HG03342 (cell line): ENCODE measurements around the gene PAX2.
"Not testable (repeated sequence)": the region's sequence is repeated elsewhere in the genome, so short reads cannot be mapped to it uniquely, and the experiment has no call there.

Experiments used
- ATAC-seq: cut with Tn5 transposase; IDR thresholded peaks from one replicate; pipeline ENCODE4 v1.9.1; 2021; ENCODE audit warnings: mild to moderate bottlenecking, moderate library complexity; ENCODE audit not compliant: unreplicated experiment

The PAX2 gene

DNA sequence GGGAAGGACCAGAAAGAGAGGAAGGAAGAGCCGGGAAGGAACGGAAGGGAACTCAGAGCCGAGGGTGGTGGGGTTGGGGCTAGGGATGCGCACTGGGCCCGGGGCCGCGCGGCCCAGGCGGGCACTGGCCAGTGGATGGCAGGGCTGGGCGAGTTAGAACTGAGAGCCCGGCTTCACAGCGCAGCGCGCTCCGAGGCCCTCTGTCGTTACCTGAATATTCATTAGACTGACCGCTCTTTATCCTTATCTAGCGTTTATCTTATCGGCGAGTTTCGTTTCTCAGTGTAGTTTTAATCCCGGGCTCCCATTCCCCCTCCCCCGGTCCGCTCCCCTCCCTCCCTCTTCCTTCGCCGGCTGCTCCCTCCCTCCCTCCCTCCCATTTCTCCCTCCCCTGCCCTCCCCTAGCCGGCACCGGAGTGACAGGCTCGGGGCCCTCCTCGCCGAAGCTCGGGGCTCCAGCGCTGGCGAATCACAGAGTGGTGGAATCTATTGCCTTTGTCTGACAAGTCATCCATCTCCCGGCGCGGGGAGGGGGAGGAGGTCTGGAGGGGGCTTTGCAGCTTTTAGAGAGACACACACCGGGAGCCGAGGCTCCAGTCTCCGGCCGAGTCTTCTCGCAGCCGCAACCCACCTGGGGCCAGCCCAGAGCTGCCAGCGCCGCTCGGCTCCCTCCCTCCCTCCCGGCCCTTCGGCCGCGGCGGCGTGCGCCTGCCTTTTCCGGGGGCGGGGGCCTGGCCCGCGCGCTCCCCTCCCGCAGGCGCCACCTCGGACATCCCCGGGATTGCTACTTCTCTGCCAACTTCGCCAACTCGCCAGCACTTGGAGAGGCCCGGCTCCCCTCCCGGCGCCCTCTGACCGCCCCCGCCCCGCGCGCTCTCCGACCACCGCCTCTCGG is at the start of gene PAX2:
PAX2 (plus strand) TSS at position 596 of the 895 bp plus-strand sequence. CDS start 679 bp downstream, outside the sequence.
- no peak for ATAC-seq

- no peak for ATAC-seq
These were observed 48.9 kb upstream of the PAX2 start for GRCh38 chr10:100696477-100696901.

- no peak for ATAC-seq
These were observed 48.3 kb upstream of the PAX2 start for GRCh38 chr10:100697070-100697469.

GRCh38 chr10:100697631-100698030 is 47.8 kb upstream of the PAX2 start:
- no peak for ATAC-seq

DNA sequence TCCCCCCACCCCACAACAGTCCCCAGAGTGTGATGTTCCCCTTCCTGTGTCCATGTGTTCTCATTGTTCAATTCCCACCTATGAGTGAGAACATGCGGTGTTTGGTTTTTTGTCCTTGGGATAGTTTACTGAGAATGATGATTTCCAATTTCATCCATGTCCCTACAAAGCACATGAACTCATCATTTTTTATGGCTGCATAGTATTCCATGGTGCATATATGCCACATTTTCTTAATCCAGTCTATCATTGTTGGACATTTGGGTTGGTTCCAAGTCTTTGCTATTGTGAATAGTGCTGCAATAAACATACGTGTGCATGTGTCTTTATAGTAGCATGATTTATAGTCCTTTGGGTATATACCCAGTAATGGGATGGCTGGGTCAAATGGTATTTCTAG is 43.7 kb upstream of the PAX2 start:
- not testable (repeated sequence) for ATAC-seq

DNA sequence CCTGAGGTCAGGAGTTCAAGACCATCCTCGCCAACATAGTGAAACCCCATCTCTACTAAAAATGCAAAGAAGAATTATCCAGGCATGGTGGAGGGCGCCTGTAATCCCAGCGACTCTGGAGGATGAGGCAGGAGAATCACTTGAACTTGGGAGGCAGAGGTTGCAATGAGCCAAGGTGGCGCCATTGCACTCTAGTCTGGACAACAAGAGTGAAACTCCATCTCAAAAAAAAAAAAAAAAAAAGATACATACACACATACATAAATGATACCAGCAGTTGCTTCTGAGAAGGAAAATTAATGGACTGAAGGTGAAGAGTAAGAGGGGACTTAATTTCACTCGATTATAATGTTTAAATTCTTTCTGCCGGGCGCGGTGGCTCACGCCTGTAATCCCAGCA is 40.2 kb upstream of the PAX2 start:
- no peak for ATAC-seq

GRCh38 chr10:100707261-100707848 is 38.0 kb upstream of the PAX2 start:
- no peak for ATAC-seq

DNA sequence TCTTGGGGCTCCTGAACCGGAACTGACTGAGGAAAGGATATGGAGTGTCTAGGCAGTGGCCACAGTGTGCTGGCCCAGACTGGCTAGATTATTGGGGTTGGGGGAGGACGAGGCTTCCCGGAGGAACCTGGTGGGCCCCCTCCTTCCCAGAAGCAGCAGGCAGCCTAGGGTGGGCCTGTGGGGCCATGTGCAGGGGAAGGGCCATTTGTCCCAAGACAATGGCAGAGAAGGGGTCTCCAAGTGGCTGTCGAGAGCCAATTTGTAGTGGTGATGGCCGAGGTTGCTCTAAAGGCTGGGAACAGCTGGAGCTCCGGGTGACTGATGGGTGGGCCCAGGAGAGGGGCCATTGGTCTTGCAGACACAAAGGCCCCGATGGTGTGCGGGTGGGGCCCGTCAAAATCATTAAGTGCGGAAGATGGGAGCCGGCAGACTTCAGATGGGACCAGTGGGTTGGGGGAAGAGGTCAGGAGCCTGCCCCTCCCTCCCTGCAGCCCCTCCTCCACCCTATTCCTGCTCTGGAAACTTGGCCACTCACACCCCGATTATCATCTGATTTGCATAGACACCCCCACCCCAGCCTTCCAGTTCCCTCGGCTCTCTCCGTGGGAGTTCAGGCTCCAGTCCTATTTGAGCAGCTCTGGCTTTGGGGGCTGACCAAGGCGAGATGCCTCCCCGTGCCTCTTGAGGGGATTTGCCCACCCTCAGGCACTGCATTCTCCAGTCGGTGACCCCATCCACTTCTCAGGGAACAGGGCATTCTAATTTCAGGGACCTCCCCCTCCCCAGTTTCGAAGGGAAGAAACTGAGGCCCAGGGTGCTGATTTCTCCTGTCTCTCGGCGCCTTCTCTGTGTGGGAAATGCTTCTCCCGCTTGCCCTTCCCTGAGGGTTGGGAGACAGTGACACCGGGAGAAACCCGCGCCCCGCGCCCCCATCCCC is 36.0 kb upstream of the PAX2 start:
- ATAC-seq = no peak

- ATAC-seq = no peak
These were observed 35.1 kb upstream of the PAX2 start for GRCh38 chr10:100710151-100710871.

GRCh38 chr10:100713049-100713858 is 32.1 kb upstream of the PAX2 start:
- no peak for ATAC-seq

DNA sequence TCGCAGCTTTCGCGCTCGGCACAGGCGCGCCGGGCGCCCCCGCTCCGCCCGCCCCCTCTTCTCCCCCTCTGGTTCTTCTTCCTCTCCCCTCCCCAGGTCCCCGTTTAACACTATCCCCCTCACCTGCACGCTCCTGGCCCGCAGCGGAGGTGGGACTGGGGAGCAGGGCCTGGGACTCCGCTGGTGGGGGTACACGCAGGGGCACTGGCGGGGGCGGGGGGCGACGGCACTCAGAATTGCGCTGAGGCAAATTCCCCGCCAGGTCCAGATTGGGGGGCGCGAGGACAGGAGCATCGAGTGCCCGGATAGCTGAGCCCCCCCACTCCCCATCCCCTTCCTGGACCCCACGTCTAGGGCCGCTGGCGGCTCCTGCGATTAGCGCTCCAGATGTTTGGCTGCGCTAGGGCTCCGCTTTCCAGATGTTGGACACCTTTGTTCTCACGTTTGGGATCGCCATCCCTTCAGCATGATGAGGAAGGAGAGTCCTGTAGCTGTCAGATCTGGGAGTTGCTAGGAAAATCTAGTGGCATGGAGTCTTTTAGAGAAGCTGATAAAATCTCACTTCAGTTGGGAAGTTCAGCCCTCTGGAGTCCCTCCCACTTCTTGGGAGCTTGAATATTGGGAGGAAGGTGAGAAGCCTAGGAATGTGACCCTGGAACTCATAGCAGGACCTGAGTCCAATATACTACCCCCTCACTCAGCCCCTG is 31.4 kb upstream of the PAX2 start:
- no peak for ATAC-seq

DNA sequence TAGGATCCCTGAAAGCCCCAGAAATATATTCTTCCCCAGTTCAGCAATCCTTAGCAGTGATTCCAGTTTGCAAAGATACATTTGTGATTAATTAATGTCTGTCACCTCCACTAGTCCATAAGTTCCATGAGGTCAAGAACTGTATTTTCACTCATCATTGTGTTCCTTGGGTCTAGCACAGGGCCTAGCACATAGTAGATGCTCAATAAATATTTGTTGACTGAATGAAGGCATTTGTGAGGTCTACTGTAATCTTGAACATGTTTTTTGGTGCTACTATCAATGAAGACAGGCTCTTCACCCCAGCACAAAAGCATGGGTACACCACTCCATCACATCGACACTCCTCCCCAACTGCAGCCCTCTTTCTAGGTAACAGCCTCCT is 30.8 kb upstream of the PAX2 start:
- ATAC-seq = no peak

GRCh38 chr10:100715101-100715444 is 30.3 kb upstream of the PAX2 start:
- ATAC-seq = no peak

DNA sequence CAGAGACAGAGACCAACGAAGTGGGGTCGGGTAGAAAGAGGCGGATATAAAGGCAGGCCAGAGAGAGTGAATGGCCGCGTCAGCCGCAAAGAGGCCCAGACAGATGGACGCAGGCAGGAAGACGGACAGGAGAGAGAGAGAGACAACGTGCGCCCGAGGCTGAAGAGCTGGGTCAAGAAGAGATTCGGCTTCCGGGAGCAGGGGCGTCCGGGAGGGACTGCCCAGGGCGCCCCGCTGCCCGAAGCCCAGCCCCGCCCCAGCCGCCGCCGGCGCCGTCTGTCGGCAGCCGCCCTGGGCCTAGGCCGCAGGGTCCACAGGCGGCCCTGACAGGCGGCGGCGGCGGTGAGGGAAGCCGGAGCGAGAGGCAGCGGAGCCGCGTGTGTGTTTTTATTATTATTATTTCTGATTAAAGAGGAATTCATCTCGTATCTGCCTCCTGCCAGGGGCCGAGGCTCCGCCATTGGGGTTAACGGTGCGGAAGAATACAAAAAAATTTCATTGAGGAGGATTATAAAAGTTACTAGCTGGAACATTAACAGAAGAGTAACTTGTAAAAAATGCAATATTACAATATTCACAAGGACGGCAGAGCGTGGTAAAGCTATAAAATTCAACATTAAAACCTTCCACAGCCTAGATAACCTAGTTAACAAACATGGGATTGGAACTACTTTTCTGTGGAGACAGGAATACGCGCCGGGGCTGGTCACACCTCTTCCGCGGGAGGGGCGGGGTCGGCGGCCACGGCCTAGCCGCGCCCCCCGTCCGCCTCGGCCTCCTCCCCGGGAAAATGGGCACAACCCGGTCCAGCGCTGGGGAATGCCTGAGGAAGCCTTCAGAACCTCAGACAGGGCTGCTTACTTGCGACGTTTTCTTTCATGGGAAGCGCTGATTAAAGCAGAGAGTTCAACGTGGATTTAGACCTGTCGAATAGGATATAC is 29.7 kb upstream of the PAX2 start:
- ATAC-seq = no peak

- ATAC-seq = no peak
These were observed 28.2 kb upstream of the PAX2 start for GRCh38 chr10:100717166-100717565.

- no peak for ATAC-seq
These were observed 27.1 kb upstream of the PAX2 start for GRCh38 chr10:100718197-100718742.

DNA sequence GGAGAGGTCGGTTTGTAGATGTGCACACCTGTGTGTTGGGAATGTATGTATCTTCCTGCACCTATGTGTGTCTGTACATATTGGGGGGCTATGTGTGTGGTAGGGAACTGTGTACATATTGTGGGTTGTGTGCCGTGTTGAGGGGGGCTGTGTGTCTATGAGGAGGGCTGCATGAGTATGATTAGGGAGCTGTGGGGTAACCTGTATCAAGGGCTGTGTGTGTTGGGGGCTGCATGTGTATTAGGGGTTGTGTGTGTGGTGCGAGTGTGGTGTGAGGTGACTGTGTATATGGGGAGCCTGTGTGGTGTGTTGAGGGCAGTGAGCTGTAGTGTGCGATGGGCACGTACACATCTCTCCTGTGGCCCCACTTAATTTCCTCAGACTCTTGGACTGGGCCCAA is 22.2 kb upstream of the PAX2 start:
- ATAC-seq = no peak
